Liver (tissue), 9 donors: Measurements from ENCODE around the gene DEAF1. TPM values are rescaled to one million over a fixed set of nuclear protein-coding genes. Genes with fewer than 3 reads are reported as not detected.
"Not testable (repeated sequence)": the region's sequence is repeated elsewhere in the genome, so short reads cannot be mapped to it uniquely, and the experiment has no call there.

Experiments
- DNase-seq: peaks from one replicate; pipeline ENCODE4 v3.0.0-alpha.2; 2017; ENCODE audit warnings: low spot score
- H3K27ac ChIP-seq, 2 donors: one replicate each; pipeline ENCODE4 v1.7.0; 2013; ENCODE audit warnings: inconsistent platforms in 2 of 2, low read length in 2 of 2, control low read depth in 1 of 2, low read depth in 1 of 2, mild to moderate bottlenecking in 1 of 2
- H3K27me3 ChIP-seq, 4 donors: one replicate each; pipeline versions ENCODE4 v1.6.1 to v1.7.0; 2013; ENCODE audit warnings: low read length in 3 of 4, inconsistent platforms in 1 of 4, mild to moderate bottlenecking in 1 of 4, moderate library complexity in 1 of 4; ENCODE audit not compliant: control insufficient read depth in 4 of 4, insufficient read depth in 4 of 4
- H3K36me3 ChIP-seq, 4 donors: one replicate each; pipeline versions ENCODE4 v1.6.1 to v1.7.0; 2013; ENCODE audit warnings: low read length in 3 of 4, mild to moderate bottlenecking in 3 of 4, low read depth in 1 of 4, moderate library complexity in 1 of 4; ENCODE audit not compliant: control insufficient read depth in 4 of 4, insufficient read depth in 3 of 4
- H3K4me1 ChIP-seq, 4 donors: one replicate each; pipeline versions ENCODE4 v1.6.1 to v1.7.0; 2013; ENCODE audit warnings: low read length in 3 of 4, mild to moderate bottlenecking in 3 of 4, moderate library complexity in 1 of 4; ENCODE audit not compliant: control insufficient read depth in 4 of 4, insufficient read depth in 4 of 4
- H3K4me3 ChIP-seq, 3 donors: one replicate each; pipeline versions ENCODE4 v1.6.1 to v1.7.0; 2013; ENCODE audit warnings: low read length in 3 of 3, control low read depth in 1 of 3, low read depth in 1 of 3, mild to moderate bottlenecking in 1 of 3
- H3K9ac ChIP-seq, 2 donors: one replicate each; pipeline ENCODE4 v1.7.0; 2013; ENCODE audit warnings: low read length in 2 of 2, mild to moderate bottlenecking in 2 of 2, moderate library complexity in 2 of 2, control low read depth in 1 of 2, low read depth in 1 of 2
- H3K9me3 ChIP-seq, 4 donors: one replicate each; pipeline versions ENCODE4 v1.6.1 to v1.7.0; 2013; ENCODE audit warnings: low read length in 3 of 4; ENCODE audit not compliant: control insufficient read depth in 4 of 4
- ATF3 ChIP-seq: IDR thresholded peaks from 2 replicates; pipeline ENCODE4 v1.6.1; 2016; ENCODE audit warnings: antibody characterized with exemption
- EGR1 ChIP-seq, 2 donors: IDR thresholded peaks; 2 replicates each; pipeline ENCODE4 v1.6.1; 2016 to 2018; ENCODE audit warnings: antibody characterized with exemption in 2 of 2, low read depth in 2 of 2
- FOXA1 ChIP-seq: IDR thresholded peaks from 2 replicates; pipeline ENCODE4 v1.6.1; 2016; ENCODE audit warnings: antibody characterized with exemption
- GABPA ChIP-seq, 2 donors: IDR thresholded peaks in 1 of 2; conservative IDR thresholded peaks in 1 of 2; 2 replicates each; pipeline ENCODE4 v1.6.1; 2016; ENCODE audit warnings: antibody characterized with exemption in 2 of 2, mild to moderate bottlenecking in 1 of 2, moderate library complexity in 1 of 2
- HNF4A ChIP-seq, 2 donors: conservative IDR thresholded peaks; 2 replicates each; pipeline ENCODE4 v1.6.1; 2016; ENCODE audit warnings: antibody characterized with exemption in 2 of 2, mild to moderate bottlenecking in 2 of 2
- HNF4G ChIP-seq: IDR thresholded peaks from 2 replicates; pipeline ENCODE4 v1.6.1; 2016; ENCODE audit warnings: antibody characterized with exemption
- JUND ChIP-seq, 2 donors: IDR thresholded peaks; 2 replicates each; pipeline ENCODE4 v1.6.1; 2016; ENCODE audit warnings: antibody characterized with exemption in 2 of 2
- MAX ChIP-seq: IDR thresholded peaks from 2 replicates; pipeline ENCODE4 v1.6.1; 2016; ENCODE audit warnings: antibody characterized with exemption
- NR2F2 ChIP-seq: IDR thresholded peaks from 2 replicates; pipeline ENCODE4 v1.6.1; 2016; ENCODE audit warnings: antibody characterized with exemption
- RAD21 ChIP-seq, 2 donors: IDR thresholded peaks; 2 replicates each; pipeline ENCODE4 v1.6.1; 2016; ENCODE audit warnings: antibody characterized with exemption in 2 of 2, mild to moderate bottlenecking in 2 of 2
- RXRA ChIP-seq, 2 donors: IDR thresholded peaks; 2 replicates each; pipeline ENCODE4 v1.6.1; 2017 to 2018; ENCODE audit warnings: antibody characterized with exemption in 2 of 2, mild to moderate bottlenecking in 1 of 2
- SP1 ChIP-seq: IDR thresholded peaks from 2 replicates; pipeline ENCODE4 v1.6.1; 2018; ENCODE audit warnings: antibody characterized with exemption, mild to moderate bottlenecking
- YY1 ChIP-seq: IDR thresholded peaks from 2 replicates; pipeline ENCODE4 v1.6.1; 2016; ENCODE audit warnings: antibody characterized with exemption, mild to moderate bottlenecking
- WGBS: extraction: QIAGEN DNeasy Blood & Tissue Kit; methylation state at CpG from one replicate; pipeline ENCODE4 v1.1.7; 2013; 5-methylcytosine and 5-hydroxymethylcytosine counted together
- polyA plus RNA-seq, 2 donors: library from polyadenylated mRNA; stranded (reverse) in 1 of 2; unstranded in 1 of 2; fragments of 200-250 nt in 1 of 2; fragments of >200 nt in 1 of 2; fragmentation: Nextera tagmentation in 1 of 2; extraction: Ambion mirVana in 1 of 2; gene quantifications; one replicate each; pipeline versions ENCODE4 v1.2.1 to v1.2.3, GENCODE V29; 2013 to 2015
- total RNA-seq, 2 donors: library from RNA; depleted of rRNA; stranded (reverse); fragments of >200 nt; gene quantifications; one replicate each; pipeline ENCODE4 v1.2.3, GENCODE V29; 2014
- TF ChIP-seq, protein P1 (sequence below): IDR thresholded peaks from 2 replicates; pipeline ENCODE4 v1.6.1; 2016; ENCODE audit warnings: antibody characterized with exemption, mild to moderate bottlenecking
- TF ChIP-seq, protein P2 (sequence below): IDR thresholded peaks from 2 replicates; pipeline ENCODE4 v1.6.1; 2016; ENCODE audit warnings: antibody characterized with exemption
- donor health status: healthy.
- donor health status: healthy.
- donor health status: healthy.
- donor health status: healthy.
- donor health status: healthy.

DEAF1 gene
- total and polyA plus RNA-seq, 4 donors, result 7.0 to 11.4 (median 10.1) TPM

GRCh38 chr11:650482-650881, 44.5 kb downstream of the DEAF1 start (continued):
- TF ChIP-seq GABPA (IDR thresholded peaks at IDR 0.05 in 1 of 2, conservative IDR thresholded peaks at IDR 0.05 in 1 of 2) (no peak), HNF4G (no peak)
- TF ChIP-seq, protein P1, sequence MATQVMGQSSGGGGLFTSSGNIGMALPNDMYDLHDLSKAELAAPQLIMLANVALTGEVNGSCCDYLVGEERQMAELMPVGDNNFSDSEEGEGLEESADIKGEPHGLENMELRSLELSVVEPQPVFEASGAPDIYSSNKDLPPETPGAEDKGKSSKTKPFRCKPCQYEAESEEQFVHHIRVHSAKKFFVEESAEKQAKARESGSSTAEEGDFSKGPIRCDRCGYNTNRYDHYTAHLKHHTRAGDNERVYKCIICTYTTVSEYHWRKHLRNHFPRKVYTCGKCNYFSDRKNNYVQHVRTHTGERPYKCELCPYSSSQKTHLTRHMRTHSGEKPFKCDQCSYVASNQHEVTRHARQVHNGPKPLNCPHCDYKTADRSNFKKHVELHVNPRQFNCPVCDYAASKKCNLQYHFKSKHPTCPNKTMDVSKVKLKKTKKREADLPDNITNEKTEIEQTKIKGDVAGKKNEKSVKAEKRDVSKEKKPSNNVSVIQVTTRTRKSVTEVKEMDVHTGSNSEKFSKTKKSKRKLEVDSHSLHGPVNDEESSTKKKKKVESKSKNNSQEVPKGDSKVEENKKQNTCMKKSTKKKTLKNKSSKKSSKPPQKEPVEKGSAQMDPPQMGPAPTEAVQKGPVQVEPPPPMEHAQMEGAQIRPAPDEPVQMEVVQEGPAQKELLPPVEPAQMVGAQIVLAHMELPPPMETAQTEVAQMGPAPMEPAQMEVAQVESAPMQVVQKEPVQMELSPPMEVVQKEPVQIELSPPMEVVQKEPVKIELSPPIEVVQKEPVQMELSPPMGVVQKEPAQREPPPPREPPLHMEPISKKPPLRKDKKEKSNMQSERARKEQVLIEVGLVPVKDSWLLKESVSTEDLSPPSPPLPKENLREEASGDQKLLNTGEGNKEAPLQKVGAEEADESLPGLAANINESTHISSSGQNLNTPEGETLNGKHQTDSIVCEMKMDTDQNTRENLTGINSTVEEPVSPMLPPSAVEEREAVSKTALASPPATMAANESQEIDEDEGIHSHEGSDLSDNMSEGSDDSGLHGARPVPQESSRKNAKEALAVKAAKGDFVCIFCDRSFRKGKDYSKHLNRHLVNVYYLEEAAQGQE, result no peak

DNA sequence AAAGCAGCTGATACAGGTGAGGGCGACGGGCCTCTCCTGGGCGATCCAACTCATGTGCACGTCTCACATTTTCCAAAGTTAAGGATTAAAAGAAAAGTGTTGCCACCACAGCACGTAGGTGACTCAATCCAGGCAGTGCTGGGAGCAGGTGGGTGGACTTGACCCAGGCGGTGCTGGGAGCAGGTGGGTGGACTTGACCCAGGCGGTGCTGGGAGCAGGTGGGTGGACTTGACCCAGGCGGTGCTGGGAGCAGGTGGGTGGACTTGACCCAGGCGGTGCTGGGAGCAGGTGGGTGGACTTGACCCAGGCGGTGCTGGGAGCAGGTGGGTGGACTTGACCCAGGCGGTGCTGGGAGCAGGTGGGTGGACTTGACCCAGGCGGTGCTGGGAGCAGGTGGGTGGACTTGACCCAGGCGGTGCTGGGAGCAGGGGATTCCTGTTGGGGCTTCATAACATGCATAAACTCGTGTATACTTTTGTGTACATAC, 47.3 kb downstream of the DEAF1 start:
- WGBS, result 43% methylated on average over 10 of the region's 14 CpGs
- not testable (repeated sequence) for H3K27me3 ChIP-seq, DNase-seq

More for the DNA sequence above, 47.3 kb downstream of the DEAF1 start:
- H3K4me1 ChIP-seq, H3K4me3 ChIP-seq, H3K9ac ChIP-seq, H3K9me3 ChIP-seq, H3K36me3 ChIP-seq: not testable (repeated sequence)
- peak overlapping the region; percentile 64 to 77 for H3K27ac ChIP-seq
- TF ChIP-seq MAX (peak; percentile 92), NR2F2 (peak; percentile 56), GABPA (IDR thresholded peaks at IDR 0.05 in 1 of 2, conservative IDR thresholded peaks at IDR 0.05 in 1 of 2) (peak in 1 of 2 donors; percentile 18), YY1 (peak; percentile 39), HNF4A (conservative IDR thresholded peaks at IDR 0.05) (peak; percentile 88 to 94), JUND (IDR thresholded peaks at IDR 0.05) (peak in 1 of 2 donors; percentile 87), SP1 (peak; percentile 79), RAD21 (IDR thresholded peaks at IDR 0.05) (peak; percentile 23 to 30), FOXA1 (peak; percentile 42), RXRA (IDR thresholded peaks at IDR 0.05) (peak; percentile 80 to 95), EGR1 (IDR thresholded peaks at IDR 0.05; ENCODE audit: low read depth in 2 of 2) (peak; percentile 95 to 96), ATF3 (peak; percentile 80)
- TF ChIP-seq, protein P2, sequence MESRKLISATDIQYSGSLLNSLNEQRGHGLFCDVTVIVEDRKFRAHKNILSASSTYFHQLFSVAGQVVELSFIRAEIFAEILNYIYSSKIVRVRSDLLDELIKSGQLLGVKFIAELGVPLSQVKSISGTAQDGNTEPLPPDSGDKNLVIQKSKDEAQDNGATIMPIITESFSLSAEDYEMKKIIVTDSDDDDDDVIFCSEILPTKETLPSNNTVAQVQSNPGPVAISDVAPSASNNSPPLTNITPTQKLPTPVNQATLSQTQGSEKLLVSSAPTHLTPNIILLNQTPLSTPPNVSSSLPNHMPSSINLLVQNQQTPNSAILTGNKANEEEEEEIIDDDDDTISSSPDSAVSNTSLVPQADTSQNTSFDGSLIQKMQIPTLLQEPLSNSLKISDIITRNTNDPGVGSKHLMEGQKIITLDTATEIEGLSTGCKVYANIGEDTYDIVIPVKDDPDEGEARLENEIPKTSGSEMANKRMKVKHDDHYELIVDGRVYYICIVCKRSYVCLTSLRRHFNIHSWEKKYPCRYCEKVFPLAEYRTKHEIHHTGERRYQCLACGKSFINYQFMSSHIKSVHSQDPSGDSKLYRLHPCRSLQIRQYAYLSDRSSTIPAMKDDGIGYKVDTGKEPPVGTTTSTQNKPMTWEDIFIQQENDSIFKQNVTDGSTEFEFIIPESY, result peak; percentile 79
- TF ChIP-seq, protein P1, result peak; percentile 41
